Measurements from ENCODE around the gene HIPK2.

HIPK2 gene

DNA sequence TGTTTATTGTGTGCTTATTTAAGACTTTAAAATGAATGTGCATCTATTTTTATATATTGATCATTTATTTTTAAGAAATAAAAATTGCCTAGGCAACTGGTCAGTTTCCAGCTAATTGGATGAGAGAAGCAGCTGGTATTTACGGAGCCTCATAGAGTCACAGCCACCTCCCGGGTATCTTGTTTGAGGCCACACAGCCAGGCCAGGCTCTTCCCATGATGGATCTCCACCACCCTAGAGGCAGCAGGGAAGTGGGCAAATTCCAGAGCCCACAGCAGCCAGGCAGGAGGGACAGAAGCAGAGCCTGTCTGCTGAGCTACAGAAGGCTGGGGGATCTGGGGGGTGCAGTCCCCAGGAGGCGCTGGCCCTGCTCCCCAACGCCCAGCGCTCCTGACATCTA is 192.8 kb downstream of the HIPK2 start:
- H3K27me3 ChIP-seq (ENCODE audit: insufficient read depth, low read length), result no peaks in the 10 kb centered on the region
- no peaks in the 10 kb centered on the region for H3K4me1 ChIP-seq (ENCODE audit: insufficient read depth, low read length)
- peaks cover 71% of the 10 kb centered on the region for H3K36me3 ChIP-seq (ENCODE audit: insufficient read depth, low read length)
- H3K9me3 ChIP-seq (ENCODE audit: low read length), result no peaks in the 10 kb centered on the region
- H3K4me3 ChIP-seq (ENCODE audit: low read length), result no peak overlapping the region
- H2AFZ ChIP-seq (ENCODE audit: low read depth, low read length), result no peak overlapping the region

DNA sequence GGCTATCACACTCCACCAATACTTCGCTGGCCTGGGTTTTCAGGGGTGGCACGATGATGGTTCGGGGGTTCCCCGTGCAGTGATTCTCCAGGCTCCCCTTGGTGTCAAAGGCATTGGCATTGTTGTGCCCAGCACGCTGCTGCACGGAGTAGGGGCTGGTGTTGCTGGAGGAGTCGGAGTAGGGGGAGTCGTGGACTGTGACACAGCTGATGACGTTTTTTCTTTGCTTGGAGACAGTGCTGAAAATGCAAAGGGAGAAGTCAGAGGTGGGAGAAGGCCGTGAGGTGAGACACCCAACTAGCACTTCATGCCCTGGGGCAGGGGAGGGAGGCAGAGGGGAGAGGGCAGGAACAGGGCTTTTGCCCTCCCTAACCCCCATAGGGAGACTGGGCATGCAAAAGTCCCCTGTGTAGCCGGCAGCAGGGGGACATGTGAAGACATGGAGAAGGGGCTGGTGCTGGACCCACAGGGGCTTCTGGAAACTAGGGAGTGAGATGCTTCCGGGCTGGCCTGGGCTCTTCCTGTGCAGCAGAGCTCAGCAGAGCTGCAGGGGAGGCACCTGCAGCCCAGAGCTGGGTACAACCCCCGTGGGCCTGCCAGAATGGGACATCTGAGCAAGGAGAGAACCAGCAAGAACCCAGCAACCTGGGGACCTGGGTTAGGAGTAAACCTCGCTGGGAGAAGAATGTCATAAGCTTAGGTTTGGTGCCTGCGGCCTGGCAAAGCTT is 193.8 kb downstream of the HIPK2 start:
- Histone ChIP-seq H3K9me3 (ENCODE audit: low read length) (no peaks in the 10 kb centered on the region), H3K27me3 (ENCODE audit: insufficient read depth, low read length) (no peaks in the 10 kb centered on the region), H2AFZ (ENCODE audit: low read depth, low read length) (no peak overlapping the region), H3K36me3 (ENCODE audit: insufficient read depth, low read length) (peaks cover 72% of the 10 kb centered on the region), H3K4me1 (ENCODE audit: insufficient read depth, low read length) (no peaks in the 10 kb centered on the region), H3K4me3 (ENCODE audit: low read length) (no peak overlapping the region)

DNA sequence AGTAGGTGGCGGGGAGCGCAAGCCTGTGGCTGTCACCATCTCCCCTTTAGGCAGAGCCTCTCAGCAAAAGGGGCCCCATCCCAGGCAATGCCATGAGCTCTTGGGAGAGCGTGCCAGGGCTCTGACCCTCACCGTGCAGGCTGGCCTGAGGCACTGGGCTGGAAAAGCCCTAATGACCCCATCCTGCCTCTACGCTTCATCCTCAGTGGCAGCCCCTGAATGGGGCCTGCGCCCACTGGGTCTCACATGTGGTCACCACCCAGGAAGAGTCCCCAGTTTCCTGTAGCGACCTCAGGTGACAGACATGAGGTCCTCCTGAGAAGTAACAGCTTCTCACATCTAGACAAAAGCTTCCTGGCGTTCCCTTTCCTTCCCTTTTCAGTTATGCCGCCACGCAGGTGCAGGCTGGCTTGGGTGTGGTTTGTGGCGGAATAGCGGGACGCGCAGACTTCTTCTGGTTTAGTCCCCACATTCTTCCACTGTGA is 195.1 kb downstream of the HIPK2 start:
- H2AFZ ChIP-seq (ENCODE audit: low read depth, low read length), result no peak overlapping the region
- no peak overlapping the region for H3K4me3 ChIP-seq (ENCODE audit: low read length)
- H3K27me3 ChIP-seq (ENCODE audit: insufficient read depth, low read length), result no peaks in the 10 kb centered on the region
- H3K36me3 ChIP-seq (ENCODE audit: insufficient read depth, low read length), result peaks cover 70% of the 10 kb centered on the region
- no peaks in the 10 kb centered on the region for H3K4me1 ChIP-seq (ENCODE audit: insufficient read depth, low read length)
- H3K9me3 ChIP-seq (ENCODE audit: low read length), result no peaks in the 10 kb centered on the region

DNA sequence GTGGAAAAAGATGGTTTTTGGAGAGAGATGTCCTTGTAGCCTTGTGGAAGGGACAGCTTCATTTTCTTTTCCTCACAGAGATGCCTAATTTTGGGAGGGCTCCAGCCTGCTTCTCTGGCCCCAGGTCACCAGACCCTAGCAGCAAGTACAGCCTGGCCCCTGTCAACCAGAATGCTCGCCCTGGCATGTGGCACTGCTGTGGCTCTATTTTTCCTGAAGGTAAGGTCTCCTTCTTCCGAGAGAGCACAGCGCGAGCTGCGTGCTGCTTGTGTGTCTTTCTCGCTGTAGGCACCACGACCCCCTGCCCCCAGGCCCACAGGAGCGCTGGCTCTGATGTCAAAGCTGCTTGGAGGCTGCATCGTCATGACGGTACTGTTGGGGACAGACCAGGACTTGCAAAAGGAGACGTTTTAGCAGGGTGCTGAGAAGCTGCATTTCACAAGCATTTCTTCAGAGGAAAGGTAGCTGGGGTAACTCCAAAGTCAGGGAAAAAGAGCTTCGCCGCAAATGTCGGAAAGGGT is 195.6 kb downstream of the HIPK2 start:
- Histone ChIP-seq H3K36me3 (ENCODE audit: insufficient read depth, low read length) (peaks cover 67% of the 10 kb centered on the region), H3K4me1 (ENCODE audit: insufficient read depth, low read length) (no peaks in the 10 kb centered on the region), H3K9me3 (ENCODE audit: low read length) (no peaks in the 10 kb centered on the region), H2AFZ (ENCODE audit: low read depth, low read length) (no peak overlapping the region), H3K4me3 (ENCODE audit: low read length) (no peak overlapping the region), H3K27me3 (ENCODE audit: insufficient read depth, low read length) (no peaks in the 10 kb centered on the region)

DNA sequence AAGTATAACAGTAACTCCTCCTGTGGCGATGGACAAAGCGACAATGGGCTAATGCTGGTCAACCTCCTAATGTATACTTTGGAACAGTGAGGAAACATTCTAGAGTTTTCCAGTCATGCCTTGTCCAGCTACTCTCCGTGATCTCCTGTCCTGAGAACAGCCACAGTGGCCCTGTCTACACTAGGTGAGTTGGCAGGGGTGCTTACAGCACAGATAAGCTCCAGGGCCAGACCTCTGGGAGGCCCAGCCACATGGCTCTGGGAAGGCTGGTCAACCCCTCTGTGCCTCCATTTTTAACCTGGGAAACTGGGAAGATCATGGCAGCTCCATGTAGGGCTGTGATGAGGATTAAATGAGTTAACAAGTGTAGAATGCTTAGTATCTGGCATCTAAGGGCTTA is 197.4 kb downstream of the HIPK2 start:
- Histone ChIP-seq H3K4me3 (ENCODE audit: low read length) (no peak overlapping the region), H3K9me3 (ENCODE audit: low read length) (no peaks in the 10 kb centered on the region), H3K36me3 (ENCODE audit: insufficient read depth, low read length) (peaks cover 69% of the 10 kb centered on the region)

DNA sequence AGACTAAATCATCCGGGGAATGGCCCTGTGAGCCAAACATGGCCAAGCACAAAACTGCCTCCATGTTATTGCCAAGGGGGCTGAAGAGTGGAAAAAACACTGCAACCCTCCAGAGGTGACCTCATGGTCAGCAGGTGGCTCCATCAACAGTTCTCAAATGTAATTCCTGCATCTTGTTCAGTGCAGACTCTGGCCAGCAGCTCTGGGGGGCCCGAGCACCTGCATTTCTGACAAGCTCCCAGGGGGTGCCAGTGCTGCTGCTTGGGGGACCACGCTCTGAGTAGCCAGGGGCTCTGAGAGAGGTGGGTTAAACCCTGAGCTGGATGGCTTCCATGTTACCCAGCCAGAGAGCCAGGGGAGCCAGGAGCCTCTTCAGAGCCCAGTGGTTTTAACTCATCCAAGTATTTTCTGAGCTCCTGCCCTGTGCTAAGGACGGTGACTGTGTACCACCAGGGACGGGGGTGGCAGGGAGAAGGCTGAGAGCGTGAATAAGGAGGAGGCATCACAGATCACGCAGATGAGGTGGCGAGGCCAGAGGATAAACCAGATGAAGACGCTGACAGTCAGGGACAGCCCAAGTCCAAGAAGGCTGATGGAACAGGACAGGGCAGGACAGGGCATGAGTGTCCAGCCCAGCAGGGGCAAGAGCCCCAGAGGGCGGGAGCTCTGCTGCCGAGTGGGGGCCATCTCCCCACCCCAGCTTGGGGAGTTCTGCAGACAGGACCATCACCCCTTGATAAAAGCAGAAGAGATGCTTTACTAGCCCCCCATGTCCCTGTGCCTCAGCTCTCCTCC is 201.4 kb downstream of the HIPK2 start:
- H3K4me3 ChIP-seq (ENCODE audit: low read length), result no peak overlapping the region
- peaks cover 66% of the 10 kb centered on the region for H3K36me3 ChIP-seq (ENCODE audit: insufficient read depth, low read length)
- H3K27me3 ChIP-seq (ENCODE audit: insufficient read depth, low read length), result no peaks in the 10 kb centered on the region

More for the DNA sequence above, 197.4 kb downstream of the HIPK2 start:
- Histone ChIP-seq H2AFZ (ENCODE audit: low read depth, low read length) (no peak overlapping the region), H3K4me1 (ENCODE audit: insufficient read depth, low read length) (no peaks in the 10 kb centered on the region), H3K27me3 (ENCODE audit: insufficient read depth, low read length) (no peaks in the 10 kb centered on the region)

DNA sequence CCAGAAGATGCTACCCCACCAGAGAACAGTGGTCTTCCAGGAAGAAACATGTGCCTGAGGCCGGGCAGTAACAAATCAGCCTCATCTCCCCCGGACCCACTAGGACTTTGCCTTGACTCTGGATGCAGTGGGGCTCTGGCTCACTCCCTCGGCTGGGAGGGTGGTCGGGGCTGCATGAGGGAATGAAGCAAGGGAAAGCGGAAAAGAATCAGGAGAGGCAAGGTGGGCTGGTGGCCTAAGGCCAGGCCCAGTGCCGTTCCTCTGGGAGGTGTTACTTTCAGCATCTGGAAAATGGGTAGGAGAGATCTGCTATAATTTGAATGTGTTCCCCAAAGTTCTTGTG is 202.5 kb downstream of the HIPK2 start:
- H3K9me3 ChIP-seq (ENCODE audit: low read length), result no peaks in the 10 kb centered on the region
- no peaks in the 10 kb centered on the region for H3K27me3 ChIP-seq (ENCODE audit: insufficient read depth, low read length)
- no peak overlapping the region for H2AFZ ChIP-seq (ENCODE audit: low read depth, low read length)
- no peak overlapping the region for H3K4me3 ChIP-seq (ENCODE audit: low read length)
- H3K36me3 ChIP-seq (ENCODE audit: insufficient read depth, low read length), result peaks cover 57% of the 10 kb centered on the region
- H3K4me1 ChIP-seq (ENCODE audit: insufficient read depth, low read length), result no peaks in the 10 kb centered on the region

More for the DNA sequence above, 201.4 kb downstream of the HIPK2 start:
- Histone ChIP-seq H3K9me3 (ENCODE audit: low read length) (no peaks in the 10 kb centered on the region), H2AFZ (ENCODE audit: low read depth, low read length) (no peak overlapping the region), H3K4me1 (ENCODE audit: insufficient read depth, low read length) (no peaks in the 10 kb centered on the region)

DNA sequence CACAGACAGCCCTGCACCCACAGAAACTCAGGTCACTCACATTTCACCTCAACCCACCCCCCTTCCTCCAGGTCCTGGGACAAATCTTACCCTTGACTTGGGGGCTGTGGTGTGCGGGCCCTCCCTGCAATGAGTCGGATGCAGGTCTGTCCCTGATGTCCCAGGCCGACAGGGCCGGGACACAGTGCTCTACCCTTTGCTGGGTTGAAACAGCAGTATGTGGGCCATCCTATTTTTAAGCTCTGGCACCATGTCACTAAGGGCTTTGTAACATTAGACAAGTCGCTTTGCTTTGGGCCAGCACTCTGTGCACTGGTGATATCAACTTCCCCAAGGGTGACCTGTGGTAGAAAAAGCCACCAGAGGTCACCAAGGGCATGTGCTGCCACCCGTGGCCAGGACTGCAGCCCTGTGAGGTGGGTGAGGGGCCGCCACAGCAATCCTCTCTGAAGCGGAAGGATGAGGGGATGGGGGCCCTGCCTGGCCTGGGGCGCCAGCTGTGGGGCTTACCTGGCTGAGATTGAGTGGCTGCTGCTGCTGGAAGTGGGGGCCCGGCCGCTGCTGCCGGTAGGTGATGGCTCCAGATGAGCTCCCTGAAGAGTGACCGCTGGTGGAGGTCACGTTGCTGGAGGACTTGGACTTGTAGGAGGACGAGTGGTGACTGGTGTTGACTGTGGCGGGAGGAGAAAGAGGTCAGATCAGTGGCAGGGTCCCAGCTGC is 203.0 kb downstream of the HIPK2 start:
- H3K4me3 ChIP-seq (ENCODE audit: low read length), result no peak overlapping the region
- H3K27me3 ChIP-seq (ENCODE audit: insufficient read depth, low read length), result no peaks in the 10 kb centered on the region
- peaks cover 51% of the 10 kb centered on the region for H3K36me3 ChIP-seq (ENCODE audit: insufficient read depth, low read length)
- no peaks in the 10 kb centered on the region for H3K9me3 ChIP-seq (ENCODE audit: low read length)
- H2AFZ ChIP-seq (ENCODE audit: low read depth, low read length), result no peak overlapping the region
- no peaks in the 10 kb centered on the region for H3K4me1 ChIP-seq (ENCODE audit: insufficient read depth, low read length)

DNA sequence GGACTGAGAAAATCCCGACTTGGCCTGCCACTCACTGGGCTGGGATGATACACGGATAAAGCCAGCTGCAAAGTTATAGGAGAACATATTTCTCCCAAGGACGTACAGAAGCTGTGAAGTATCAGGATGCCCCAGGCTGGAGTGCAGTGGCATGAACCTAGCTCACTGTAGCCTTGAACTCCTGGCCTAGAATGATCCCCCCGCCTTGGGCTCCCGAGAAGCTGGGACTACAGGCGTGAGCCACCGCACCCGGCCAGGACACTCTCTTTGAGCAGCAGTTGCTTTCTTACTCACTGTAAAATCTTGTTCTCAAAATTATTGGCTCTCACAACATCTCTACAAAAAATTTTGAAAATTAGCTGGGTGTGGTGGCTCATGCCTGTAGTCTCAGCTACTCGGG is 203.9 kb downstream of the HIPK2 start:
- no peak overlapping the region for H2AFZ ChIP-seq (ENCODE audit: low read depth, low read length)
- H3K27me3 ChIP-seq (ENCODE audit: insufficient read depth, low read length), result no peaks in the 10 kb centered on the region
- peaks cover 50% of the 10 kb centered on the region for H3K36me3 ChIP-seq (ENCODE audit: insufficient read depth, low read length)
- no peaks in the 10 kb centered on the region for H3K9me3 ChIP-seq (ENCODE audit: low read length)
- H3K4me1 ChIP-seq (ENCODE audit: insufficient read depth, low read length), result no peaks in the 10 kb centered on the region
- no peak overlapping the region for H3K4me3 ChIP-seq (ENCODE audit: low read length)

DNA sequence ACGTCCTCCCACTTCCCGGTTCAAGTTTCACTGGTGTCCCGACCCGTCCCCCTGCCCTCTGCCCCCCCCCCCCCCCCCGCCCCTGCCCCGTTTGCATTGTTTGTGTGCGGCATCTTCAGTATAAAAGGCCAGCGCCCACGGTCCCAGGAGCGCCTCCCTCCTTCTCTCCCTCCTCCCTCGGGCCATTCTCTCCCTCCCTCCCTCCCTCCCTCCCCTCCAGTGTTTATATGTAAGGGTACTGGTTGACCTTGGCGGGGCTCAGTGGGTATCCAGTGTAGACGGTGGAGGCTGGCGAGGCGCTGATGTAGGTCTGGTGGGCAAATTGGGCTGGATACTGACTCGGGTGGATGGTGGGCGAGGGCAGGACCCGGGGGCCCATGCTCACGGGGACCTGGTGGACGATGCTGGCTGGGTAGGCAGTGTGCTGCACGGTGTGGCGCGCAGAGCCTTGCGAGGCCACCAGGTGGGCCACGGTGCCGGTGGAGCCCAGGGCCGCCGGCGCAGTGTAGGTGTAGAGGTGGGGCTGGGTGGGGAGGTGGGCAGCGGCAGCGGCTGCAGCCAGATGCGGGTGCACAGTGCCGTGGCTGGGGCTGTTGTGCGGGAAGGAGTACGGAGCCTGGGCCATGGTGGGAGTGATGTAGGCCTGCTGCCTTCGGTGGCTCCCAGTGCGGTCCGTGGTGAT is 205.0 kb downstream of the HIPK2 start:
- Histone ChIP-seq H2AFZ (ENCODE audit: low read depth, low read length) (no peak overlapping the region), H3K9me3 (ENCODE audit: low read length) (no peaks in the 10 kb centered on the region), H3K4me3 (ENCODE audit: low read length) (no peak overlapping the region), H3K36me3 (ENCODE audit: insufficient read depth, low read length) (peaks cover 51% of the 10 kb centered on the region), H3K27me3 (ENCODE audit: insufficient read depth, low read length) (no peaks in the 10 kb centered on the region), H3K4me1 (ENCODE audit: insufficient read depth, low read length) (no peaks in the 10 kb centered on the region)

DNA sequence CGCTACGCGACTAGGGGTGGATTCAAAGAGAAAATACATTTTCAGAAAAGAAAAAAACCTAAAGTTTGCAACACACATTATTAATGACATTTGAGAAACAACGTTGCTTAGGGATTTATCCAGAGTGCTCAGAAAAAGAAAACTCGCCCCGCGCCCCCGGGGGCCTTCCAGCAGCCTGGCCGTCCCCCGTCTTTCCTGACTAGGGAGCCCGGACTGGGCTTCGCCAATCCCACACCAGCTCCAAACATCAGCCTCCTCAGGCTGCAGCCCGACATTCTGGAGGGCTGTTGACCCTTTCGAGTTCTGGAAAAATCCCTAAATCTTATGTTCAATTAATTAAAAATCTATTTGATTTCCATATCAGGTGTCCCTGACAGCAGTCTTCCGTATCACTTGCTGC is 205.7 kb downstream of the HIPK2 start:
- H3K4me3 ChIP-seq (ENCODE audit: low read length), result no peak overlapping the region

DNA sequence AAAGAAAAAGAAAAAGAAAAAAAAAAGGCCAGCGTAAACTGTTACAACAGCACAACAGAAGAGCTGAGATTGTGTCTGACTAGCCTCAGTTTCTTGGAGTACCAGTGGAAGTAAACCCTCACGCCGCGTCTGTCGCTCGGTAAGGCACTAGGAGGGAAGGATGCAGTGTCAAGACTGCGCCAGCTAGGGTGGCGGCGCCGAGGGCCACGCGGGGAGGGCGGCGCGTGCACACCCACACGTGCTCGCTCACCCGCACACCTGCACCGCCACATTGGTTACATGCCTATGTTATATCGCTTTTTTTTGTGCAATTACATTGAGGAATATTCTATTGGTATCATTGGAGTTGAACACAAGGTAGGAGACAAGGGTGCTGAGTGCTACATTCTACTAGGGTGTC is 206.1 kb downstream of the HIPK2 start:
- H3K4me3 ChIP-seq (ENCODE audit: low read length), result no peak overlapping the region
- H3K9me3 ChIP-seq (ENCODE audit: low read length), result no peaks in the 10 kb centered on the region
- peaks cover 55% of the 10 kb centered on the region for H3K36me3 ChIP-seq (ENCODE audit: insufficient read depth, low read length)
- H3K27me3 ChIP-seq (ENCODE audit: insufficient read depth, low read length), result no peaks in the 10 kb centered on the region
- no peak overlapping the region for H2AFZ ChIP-seq (ENCODE audit: low read depth, low read length)
- H3K4me1 ChIP-seq (ENCODE audit: insufficient read depth, low read length), result no peaks in the 10 kb centered on the region

More for the DNA sequence above, 205.7 kb downstream of the HIPK2 start:
- Histone ChIP-seq H2AFZ (ENCODE audit: low read depth, low read length) (no peak overlapping the region), H3K36me3 (ENCODE audit: insufficient read depth, low read length) (peaks cover 56% of the 10 kb centered on the region), H3K9me3 (ENCODE audit: low read length) (no peaks in the 10 kb centered on the region), H3K27me3 (ENCODE audit: insufficient read depth, low read length) (no peaks in the 10 kb centered on the region), H3K4me1 (ENCODE audit: insufficient read depth, low read length) (no peaks in the 10 kb centered on the region)
